Measurements from ENCODE around the gene LTBP1. TPM values are rescaled to one million over a fixed set of nuclear protein-coding genes. Genes with fewer than 3 reads are reported as not detected.

The LTBP1 gene
- total RNA-seq, 2 experiments from 2014 or later, result 0.06 TPM; not detected in 1

- Histone ChIP-seq H3K9me3 (ENCODE audit: control insufficient read depth in 1 of 2, insufficient read depth in 1 of 2, low read length in 2 of 2) (no peaks in the 10 kb centered on the region), H3K4me1 (ENCODE audit: insufficient read depth, low read length) (no peaks in the 10 kb centered on the region), H3K36me3 (ENCODE audit: insufficient read depth, low read length) (no peaks in the 10 kb centered on the region), H3K4me3 (ENCODE audit: low read length) (no peak overlapping the region), H3K27me3 (ENCODE audit: control insufficient read depth in 1 of 2, insufficient read depth in 2 of 2, low read length in 2 of 2) (peaks cover 0 to 5% of the 10 kb centered on the region in 2 experiments), H3K27ac (ENCODE audit: low read depth in 1 of 2, low read length in 2 of 2) (no peak overlapping the region)
- no peaks in the 10 kb centered on the region for H3K4me1 Mint-ChIP-seq (ENCODE audit: low read depth)
- POLR2A ChIA-PET, result no interaction called here
- ATAC-seq (ENCODE audit: poor library complexity), result no peak
- no peak for DNase-seq
- H3K9me3 Mint-ChIP-seq, result no peaks in the 10 kb centered on the region
- intact Hi-C loops (cut with DNase I, micrococcal nuclease), result no loop called here
- no peak overlapping the region for H3K27ac Mint-ChIP-seq
- CTCF ChIA-PET, result no interaction called here
- H3K4me3 Mint-ChIP-seq, result no peak overlapping the region
- H3K27me3 Mint-ChIP-seq, result no peaks in the 10 kb centered on the region
- no peaks in the 10 kb centered on the region for H3K36me3 Mint-ChIP-seq (ENCODE audit: low read depth)
- TF ChIP-seq CTCF (IDR thresholded peaks at IDR 0.05), result no peak
Observed at GRCh38 chr2:33034784-33035183, 88.0 kb downstream of the LTBP1 start.

GRCh38 chr2:33038230-33038629 is 91.5 kb downstream of the LTBP1 start:
- peaks cover 0 to 3% of the 10 kb centered on the region in 2 experiments for H3K27me3 ChIP-seq (ENCODE audit: control insufficient read depth in 1 of 2, insufficient read depth in 2 of 2, low read length in 2 of 2)
- H3K4me3 ChIP-seq (ENCODE audit: low read length), result no peak overlapping the region
- H3K27ac ChIP-seq (ENCODE audit: low read depth in 1 of 2, low read length in 2 of 2), result no peak overlapping the region
- H3K36me3 ChIP-seq (ENCODE audit: insufficient read depth, low read length), result no peaks in the 10 kb centered on the region
- DNase-seq, result no peak
- no peaks in the 10 kb centered on the region for H3K4me1 Mint-ChIP-seq (ENCODE audit: low read depth)
- H3K27ac Mint-ChIP-seq, result no peak overlapping the region
- ChIA-PET POLR2A (no interaction called here), CTCF (no interaction called here)
- no peak overlapping the region for H3K4me3 Mint-ChIP-seq
- no peak for TF ChIP-seq CTCF (IDR thresholded peaks at IDR 0.05)
- H3K4me1 ChIP-seq (ENCODE audit: insufficient read depth, low read length), result no peaks in the 10 kb centered on the region
- H3K36me3 Mint-ChIP-seq (ENCODE audit: low read depth), result no peaks in the 10 kb centered on the region
- ATAC-seq (ENCODE audit: poor library complexity), result no peak
- no peaks in the 10 kb centered on the region for H3K9me3 Mint-ChIP-seq
- intact Hi-C loops (cut with DNase I, micrococcal nuclease), result no loop called here
- no peaks in the 10 kb centered on the region for H3K27me3 Mint-ChIP-seq
- H3K9me3 ChIP-seq (ENCODE audit: control insufficient read depth in 1 of 2, insufficient read depth in 1 of 2, low read length in 2 of 2), result no peaks in the 10 kb centered on the region

GRCh38 chr2:33038799-33039198 is 92.0 kb downstream of the LTBP1 start:
- H3K9me3 Mint-ChIP-seq, result no peaks in the 10 kb centered on the region
- DNase-seq (no peak), ATAC-seq (ENCODE audit: poor library complexity) (no peak)
- POLR2A ChIA-PET, result no interaction called here
- Histone ChIP-seq H3K27me3 (ENCODE audit: control insufficient read depth in 1 of 2, insufficient read depth in 2 of 2, low read length in 2 of 2) (peaks cover 0 to 3% of the 10 kb centered on the region in 2 experiments), H3K4me3 (ENCODE audit: low read length) (no peak overlapping the region), H3K9me3 (ENCODE audit: control insufficient read depth in 1 of 2, insufficient read depth in 1 of 2, low read length in 2 of 2) (no peaks in the 10 kb centered on the region), H3K4me1 (ENCODE audit: insufficient read depth, low read length) (no peaks in the 10 kb centered on the region), H3K36me3 (ENCODE audit: insufficient read depth, low read length) (no peaks in the 10 kb centered on the region), H3K27ac (ENCODE audit: low read depth in 1 of 2, low read length in 2 of 2) (no peak overlapping the region)
- intact Hi-C loops (cut with DNase I, micrococcal nuclease), result no loop called here
- no peaks in the 10 kb centered on the region for H3K4me1 Mint-ChIP-seq (ENCODE audit: low read depth)
- no peak for TF ChIP-seq CTCF (IDR thresholded peaks at IDR 0.05)
- CTCF ChIA-PET, result no interaction called here
- H3K27me3 Mint-ChIP-seq, result no peaks in the 10 kb centered on the region
- no peaks in the 10 kb centered on the region for H3K36me3 Mint-ChIP-seq (ENCODE audit: low read depth)
- H3K4me3 Mint-ChIP-seq, result no peak overlapping the region
- no peak overlapping the region for H3K27ac Mint-ChIP-seq
